Natural killer cell treated with Interleukin-12 subunit alpha and Interleukin-12 subunit beta and Interleukin-15 and Interleukin-18, amount 100 ng/mL, for 72 hours (primary cell): ENCODE data around the gene WDR62. TPM values are rescaled to one million over a fixed set of nuclear protein-coding genes. Genes with fewer than 3 reads are reported as not detected.

Experiments used
- ATAC-seq, 2 donors: fragments of 150-1000 bp; cut with Tn5 transposase in 1 of 2; sonication (Bioruptor Pico), chemical (Tn5 transposase) in 1 of 2; 2 replicates each; pipeline ENCODE4 v1.10.0; 2021
- DNase-seq: peaks from one replicate; pipeline ENCODE4 v3.0.0; 2022; ENCODE audit warnings: low spot score
- H3K27ac Mint-ChIP-seq, 2 donors: 1 replicate in 1 of 2; 2 replicates in 1 of 2; pipeline ENCODE4 v1.8.0; 2022; ENCODE audit warnings: mixed read lengths in 2 of 2, mild to moderate bottlenecking in 1 of 2, moderate library complexity in 1 of 2
- H3K27me3 Mint-ChIP-seq, 2 donors: 1 replicate in 1 of 2; 2 replicates in 1 of 2; pipeline ENCODE4 v1.8.0; 2022; ENCODE audit warnings: mixed read lengths in 2 of 2
- H3K36me3 Mint-ChIP-seq: one replicate; pipeline ENCODE4 v1.8.0; 2022; ENCODE audit warnings: mixed read lengths
- H3K4me1 Mint-ChIP-seq, 2 donors: 1 replicate in 1 of 2; 2 replicates in 1 of 2; pipeline ENCODE4 v1.8.0; 2022; ENCODE audit warnings: low read depth in 2 of 2, mixed read lengths in 2 of 2, mild to moderate bottlenecking in 1 of 2
- H3K4me3 Mint-ChIP-seq: one replicate; pipeline ENCODE4 v1.8.0; 2022; ENCODE audit warnings: mixed read lengths
- H3K9me3 Mint-ChIP-seq: 2 replicates; pipeline ENCODE4 v1.8.0; 2022; ENCODE audit warnings: mixed read lengths
- total RNA-seq, 2 donors: library from RNA; stranded (reverse); gene quantifications; one replicate each; pipeline ENCODE4 v1.2.3, GENCODE V29; 2022

The WDR62 gene
- 10 to 100 TPM; 15.0 to 57.1 TPM for total RNA-seq

DNA sequence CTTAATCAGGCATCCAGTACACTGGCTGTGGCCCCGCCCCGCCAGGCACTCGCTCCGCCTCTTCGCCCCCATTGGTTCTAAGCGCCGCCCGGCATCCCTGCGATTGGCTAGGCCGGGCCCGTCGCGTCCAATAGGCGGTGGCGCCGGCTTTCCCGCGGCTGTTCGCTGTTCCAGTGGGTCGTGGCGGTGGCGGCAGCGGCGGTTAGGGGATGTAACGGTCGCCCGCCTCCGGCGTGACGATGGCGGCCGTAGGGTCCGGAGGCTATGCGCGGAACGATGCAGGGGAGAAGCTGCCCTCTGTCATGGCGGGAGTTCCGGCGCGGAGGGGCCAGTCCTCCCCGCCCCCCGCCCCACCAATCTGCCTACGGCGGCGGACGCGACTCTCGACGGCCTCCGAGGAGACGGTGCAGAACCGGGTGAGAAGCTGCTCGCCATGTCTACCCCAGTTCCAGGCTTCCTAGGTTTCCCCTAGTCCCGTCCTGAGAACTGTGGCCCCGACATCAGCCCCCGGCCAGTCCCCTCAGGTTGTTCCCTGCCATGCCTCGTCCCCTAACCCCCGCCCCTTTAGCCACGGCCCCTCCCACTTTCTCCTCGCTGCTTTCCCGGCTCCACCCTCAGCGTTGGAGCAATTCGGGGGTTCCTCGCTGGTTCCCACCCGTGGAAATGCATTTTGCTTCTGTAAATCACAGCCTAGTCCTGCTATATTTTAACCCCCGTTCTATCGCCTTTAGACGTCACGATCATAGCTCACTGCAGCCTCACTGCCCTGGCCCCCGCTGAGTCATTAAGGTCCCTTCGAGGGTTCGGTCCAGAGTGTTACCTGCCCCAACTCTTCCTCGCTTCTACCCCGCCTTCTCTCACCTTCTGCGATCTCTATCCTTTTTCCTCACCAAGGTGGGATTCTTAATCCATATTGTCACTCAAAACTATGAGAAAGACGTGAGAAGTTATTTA lies at the start of gene WDR62:
WDR62 (plus strand) TSS at position 165 of the 954 bp plus-strand sequence; CDS start at position 240, 75 bp downstream.
- peak; percentile 96 for DNase-seq
- Mint-ChIP-seq H3K9me3 (no peaks in the 10 kb centered on the region), H3K36me3 (peaks cover under 1% of the 10 kb centered on the region), H3K4me3 (peak within 1 kb of the TSS; percentile 95), H3K4me1 (peaks cover 20 to 22% of the 10 kb centered on the region in 2 donors), H3K27me3 (no peaks in the 10 kb centered on the region), H3K27ac (peak within 1 kb of the TSS; percentile 86 to 89)
- ATAC-seq = peak; percentile 89

GRCh38 chr19:36006955-36007354 lies 47.7 kb upstream of the WDR62 start:
- Mint-ChIP-seq H3K4me1 (peaks cover 9 to 24% of the 10 kb centered on the region in 2 donors), H3K27ac (no peak overlapping the region), H3K27me3 (no peaks in the 10 kb centered on the region), H3K36me3 (no peaks in the 10 kb centered on the region), H3K4me3 (no peak overlapping the region), H3K9me3 (no peaks in the 10 kb centered on the region)
- no peak for ATAC-seq
- DNase-seq = no peak

DNA sequence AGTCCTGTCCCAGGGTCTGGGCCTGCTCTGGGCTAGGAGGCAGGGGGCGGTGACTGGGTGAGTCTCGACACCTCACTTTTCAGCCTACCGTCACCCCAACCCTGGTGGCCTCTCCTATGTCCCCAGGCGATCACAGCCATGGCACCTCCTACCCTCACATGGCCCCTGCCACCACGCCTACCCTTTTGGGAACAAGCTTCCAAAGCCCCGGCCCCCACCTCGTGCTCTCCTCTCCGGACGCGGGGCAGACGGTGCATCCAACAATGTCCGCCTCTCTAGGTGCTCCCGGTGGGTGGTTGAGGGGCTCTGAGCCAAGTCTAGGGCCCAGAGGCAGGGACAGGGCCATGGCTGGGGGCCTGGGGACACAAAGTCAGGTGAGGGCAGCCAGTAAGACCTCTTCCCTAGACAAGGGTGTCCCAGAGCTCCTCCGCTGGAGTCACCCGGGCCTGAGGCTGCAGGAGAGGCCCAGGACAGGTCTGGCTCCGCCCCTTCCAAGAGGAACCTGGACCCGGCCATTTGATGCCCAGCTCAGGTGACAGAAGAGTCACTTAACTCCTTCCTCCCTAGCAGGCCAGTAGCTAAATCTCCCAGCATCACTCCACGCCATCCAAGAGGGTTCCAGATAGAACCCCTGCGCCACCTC lies 46.2 kb upstream of the WDR62 start, which contains the start of gene SYNE4:
SYNE4 (minus strand) TSS at position 478 of the 643 bp plus-strand sequence; CDS start at position 346, 132 bp downstream.
- no peak for ATAC-seq
- no peaks in the 10 kb centered on the region for H3K9me3 Mint-ChIP-seq
- peak within 1 kb of the TSS in 1 of 2 donors; percentile 58 for H3K27ac Mint-ChIP-seq
- no peaks in the 10 kb centered on the region for H3K36me3 Mint-ChIP-seq
- H3K4me1 Mint-ChIP-seq = peaks cover 19 to 28% of the 10 kb centered on the region in 2 donors
- H3K4me3 Mint-ChIP-seq = peak within 1 kb of the TSS; percentile 61
- DNase-seq = no peak
- no peaks in the 10 kb centered on the region for H3K27me3 Mint-ChIP-seq

DNA sequence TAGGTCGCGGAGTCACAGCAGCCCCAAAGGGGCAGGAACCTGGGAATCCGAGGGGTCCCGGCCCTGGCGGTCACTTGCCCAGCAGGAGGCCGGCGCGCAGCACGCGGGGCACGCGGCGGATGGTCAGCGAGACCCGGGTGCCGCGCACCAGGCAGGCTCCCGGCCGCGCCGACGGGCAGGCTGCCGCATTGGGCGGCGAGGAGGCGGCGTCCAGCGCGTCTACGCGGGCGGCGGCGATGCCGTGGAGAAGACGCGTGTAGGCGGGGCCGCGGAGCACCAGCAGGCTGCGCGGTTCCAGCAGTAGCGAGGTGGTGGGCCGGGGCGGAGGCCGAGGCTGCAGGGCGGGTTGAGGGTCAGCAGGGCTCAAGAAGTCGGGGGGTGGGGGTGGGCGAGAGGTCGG lies 45.5 kb upstream of the WDR62 start:
- ATAC-seq = peak; percentile 16 to 43

DNA sequence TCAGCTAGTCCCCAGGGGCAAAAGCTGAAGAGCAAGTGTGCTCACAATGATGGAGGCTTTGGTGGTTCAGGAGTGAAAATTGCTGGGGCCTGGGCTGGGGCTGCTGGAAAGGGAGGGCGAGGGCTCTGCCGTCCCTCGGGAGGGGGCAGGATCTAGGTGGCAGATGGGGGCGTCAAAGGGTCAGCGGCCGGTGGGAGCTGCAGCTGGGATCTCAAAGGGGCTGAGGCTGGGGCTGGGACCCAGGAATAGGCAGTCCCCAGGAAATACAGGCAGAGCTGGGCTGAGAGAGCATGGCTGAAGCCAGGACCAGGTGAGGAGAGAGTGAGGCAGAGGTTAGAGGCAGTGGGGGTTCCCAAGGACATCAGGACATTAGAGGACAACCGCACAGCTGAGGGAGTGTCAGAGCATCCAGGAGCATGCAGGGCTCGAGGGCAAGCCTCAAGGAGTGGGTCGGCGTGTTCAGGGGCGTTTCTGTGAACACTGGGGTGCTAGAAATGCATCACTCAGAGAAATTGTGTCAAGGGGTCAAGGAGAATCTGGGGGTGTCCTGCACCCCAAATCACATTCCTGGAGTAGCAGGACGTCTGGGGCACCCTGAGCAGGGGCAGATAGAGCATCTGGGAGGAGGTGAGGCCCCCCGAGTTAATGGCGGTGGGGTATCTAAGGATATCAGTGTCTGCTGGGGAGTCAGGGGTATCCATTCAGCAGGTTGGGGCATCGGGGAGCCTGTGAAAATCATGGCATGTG lies 44.9 kb upstream of the WDR62 start:
- DNase-seq (no peak), ATAC-seq (no peak)
- no peaks in the 10 kb centered on the region for H3K27me3 Mint-ChIP-seq
- no peak overlapping the region for H3K27ac Mint-ChIP-seq
- no peaks in the 10 kb centered on the region for H3K36me3 Mint-ChIP-seq
- peak overlapping the region; percentile 61 for H3K4me3 Mint-ChIP-seq
- peaks cover 32 to 36% of the 10 kb centered on the region in 2 donors for H3K4me1 Mint-ChIP-seq
- H3K9me3 Mint-ChIP-seq = no peaks in the 10 kb centered on the region

More for the DNA sequence above, 45.5 kb upstream of the WDR62 start:
- Mint-ChIP-seq H3K27me3 (no peaks in the 10 kb centered on the region), H3K4me3 (peak overlapping the region; percentile 61), H3K36me3 (no peaks in the 10 kb centered on the region), H3K4me1 (peaks cover 26 to 35% of the 10 kb centered on the region in 2 donors), H3K9me3 (no peaks in the 10 kb centered on the region), H3K27ac (peak overlapping the region in 1 of 2 donors; percentile 58)
- DNase-seq = peak; percentile 65

- H3K4me3 Mint-ChIP-seq = no peak overlapping the region
- ATAC-seq = no peak
- no peaks in the 10 kb centered on the region for H3K27me3 Mint-ChIP-seq
- H3K4me1 Mint-ChIP-seq = peaks cover 38 to 39% of the 10 kb centered on the region in 2 donors
- no peak for DNase-seq
- no peaks in the 10 kb centered on the region for H3K9me3 Mint-ChIP-seq
- no peaks in the 10 kb centered on the region for H3K36me3 Mint-ChIP-seq
- H3K27ac Mint-ChIP-seq = no peak overlapping the region
These were observed 44.3 kb upstream of the WDR62 start for GRCh38 chr19:36010402-36010801.

DNA sequence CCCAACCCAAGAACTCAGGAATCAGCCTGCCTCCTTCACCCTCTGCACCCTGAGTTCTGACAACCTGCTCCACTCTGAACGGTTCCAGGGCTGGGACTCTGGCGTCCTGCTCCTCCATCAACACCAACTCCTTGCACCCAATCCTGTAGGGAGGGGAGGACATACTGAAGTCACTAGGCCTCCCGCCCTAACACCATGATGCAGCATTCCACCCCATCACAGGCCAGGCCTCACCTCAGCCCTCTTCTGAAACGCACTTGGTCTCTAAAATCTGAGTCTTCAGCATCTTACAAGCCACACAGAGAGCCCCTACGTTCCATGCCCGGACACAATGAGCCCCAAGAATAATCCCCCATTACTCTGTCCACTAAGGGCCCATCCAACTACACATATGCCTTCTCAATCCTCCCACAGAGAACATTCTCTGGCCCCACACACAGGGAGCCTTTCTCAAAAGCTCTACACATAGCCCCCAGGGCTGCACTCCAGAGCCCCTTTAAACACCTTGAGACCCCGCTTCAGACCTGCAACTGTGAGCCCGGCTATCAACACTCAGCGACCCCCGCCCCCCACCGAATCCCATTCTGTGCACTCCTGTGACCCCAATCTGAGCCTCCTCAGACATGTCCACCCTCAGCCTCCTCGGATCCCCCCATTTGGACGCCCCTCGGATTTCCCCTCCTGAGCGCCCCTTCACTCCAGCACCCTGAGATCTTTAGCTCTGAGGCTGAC lies 41.3 kb upstream of the WDR62 start:
- DNase-seq (no peak), ATAC-seq (no peak)
- Mint-ChIP-seq H3K36me3 (no peaks in the 10 kb centered on the region), H3K27me3 (no peaks in the 10 kb centered on the region), H3K27ac (peak overlapping the region; percentile 93 to 96), H3K4me1 (peaks cover 45 to 48% of the 10 kb centered on the region in 2 donors), H3K4me3 (peak overlapping the region; percentile 100), H3K9me3 (no peaks in the 10 kb centered on the region)

- peak; percentile 99 for ATAC-seq
- H3K4me1 Mint-ChIP-seq = peaks cover 41 to 48% of the 10 kb centered on the region in 2 donors
- peak; percentile 100 for DNase-seq
- no peaks in the 10 kb centered on the region for H3K36me3 Mint-ChIP-seq
- H3K9me3 Mint-ChIP-seq = no peaks in the 10 kb centered on the region
- H3K27me3 Mint-ChIP-seq = no peaks in the 10 kb centered on the region
- peak within 1 kb of the TSS; percentile 100 for H3K4me3 Mint-ChIP-seq
- H3K27ac Mint-ChIP-seq = peak within 1 kb of the TSS; percentile 93 to 96
These were observed 40.4 kb upstream of the WDR62 start, which contains the start of gene ALKBH6 for GRCh38 chr19:36014012-36014924. Gene ALKBH6, minus strand, starts transcription at chr19:36014213. Its CDS starts 816 bp downstream, at chr19:36013397.

DNA sequence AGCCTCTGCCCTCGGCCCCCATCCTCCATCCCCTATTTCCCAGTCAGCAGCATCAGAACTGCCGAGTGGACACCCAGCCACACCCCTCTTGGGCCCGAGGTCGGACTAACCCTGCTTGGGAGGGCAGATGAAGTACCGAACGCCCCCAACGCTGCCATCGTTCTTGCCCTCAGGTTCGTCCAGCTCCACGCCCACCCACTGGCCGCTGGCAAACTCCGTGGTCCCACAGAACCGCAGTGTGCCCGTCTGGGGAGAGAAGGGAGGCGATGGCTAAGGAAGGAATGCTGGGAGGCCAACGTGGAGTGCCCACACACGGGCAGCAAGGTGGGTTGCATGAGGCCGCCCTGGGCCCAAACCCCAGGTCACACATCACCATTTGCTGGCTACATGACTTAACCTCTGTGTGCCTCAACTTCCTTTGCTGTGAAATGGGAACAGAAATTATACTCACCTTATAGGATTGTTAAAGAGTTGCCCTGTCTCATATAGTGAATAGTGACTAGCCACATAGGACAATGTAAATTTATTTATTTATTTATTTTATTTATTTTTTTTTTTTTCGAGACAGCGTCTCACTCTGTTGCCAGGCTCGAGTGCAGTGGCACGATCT lies 35.5 kb upstream of the WDR62 start:
- Mint-ChIP-seq H3K27me3 (no peaks in the 10 kb centered on the region), H3K4me1 (peaks cover 19 to 22% of the 10 kb centered on the region in 2 donors), H3K27ac (no peak overlapping the region), H3K36me3 (no peaks in the 10 kb centered on the region), H3K4me3 (no peak overlapping the region), H3K9me3 (no peaks in the 10 kb centered on the region)
- no peak for ATAC-seq
- no peak for DNase-seq

GRCh38 chr19:36023432-36023831 lies 31.3 kb upstream of the WDR62 start:
- H3K27ac Mint-ChIP-seq = no peak overlapping the region
- no peaks in the 10 kb centered on the region for H3K36me3 Mint-ChIP-seq
- no peak overlapping the region for H3K4me3 Mint-ChIP-seq
- DNase-seq (no peak), ATAC-seq (no peak)
- H3K27me3 Mint-ChIP-seq = no peaks in the 10 kb centered on the region
- H3K4me1 Mint-ChIP-seq = peaks cover 0 to 3% of the 10 kb centered on the region in 2 donors
- no peaks in the 10 kb centered on the region for H3K9me3 Mint-ChIP-seq

DNA sequence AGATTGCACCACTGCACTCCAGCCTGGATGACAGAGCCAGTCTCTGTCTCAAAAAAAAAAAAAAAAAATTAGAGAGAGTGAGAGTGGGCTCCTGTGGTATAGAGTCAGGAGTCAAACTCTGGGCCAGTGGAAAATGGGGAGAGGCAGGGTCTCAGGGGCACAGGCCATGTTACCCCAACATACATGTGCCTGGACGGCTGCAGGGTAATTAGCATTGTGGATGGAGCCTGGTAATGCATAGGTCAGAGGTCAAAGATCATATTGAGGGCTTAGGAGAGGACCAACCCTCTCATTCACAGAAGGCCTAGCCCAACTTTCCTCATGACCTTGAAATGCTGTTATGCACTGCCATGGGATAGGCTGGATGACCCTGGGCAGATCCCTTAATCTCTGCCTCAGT lies 29.2 kb upstream of the WDR62 start:
- Mint-ChIP-seq H3K27me3 (no peaks in the 10 kb centered on the region), H3K4me1 (peaks cover 0 to 3% of the 10 kb centered on the region in 2 donors), H3K4me3 (no peak overlapping the region), H3K36me3 (no peaks in the 10 kb centered on the region), H3K9me3 (no peaks in the 10 kb centered on the region), H3K27ac (no peak overlapping the region)
- ATAC-seq = no peak
- no peak for DNase-seq
